ENCODE data around the gene FAM118A. TPM values are rescaled to one million over a fixed set of nuclear protein-coding genes. Genes with fewer than 3 reads are reported as not detected.
"Not testable (repeated sequence)": the region's sequence is repeated elsewhere in the genome, so short reads cannot be mapped to it uniquely, and the experiment has no call there.

FAM118A gene
- total and polyA plus RNA-seq, 2 experiments from 2014 or later, result 227 to 240 TPM

DNA sequence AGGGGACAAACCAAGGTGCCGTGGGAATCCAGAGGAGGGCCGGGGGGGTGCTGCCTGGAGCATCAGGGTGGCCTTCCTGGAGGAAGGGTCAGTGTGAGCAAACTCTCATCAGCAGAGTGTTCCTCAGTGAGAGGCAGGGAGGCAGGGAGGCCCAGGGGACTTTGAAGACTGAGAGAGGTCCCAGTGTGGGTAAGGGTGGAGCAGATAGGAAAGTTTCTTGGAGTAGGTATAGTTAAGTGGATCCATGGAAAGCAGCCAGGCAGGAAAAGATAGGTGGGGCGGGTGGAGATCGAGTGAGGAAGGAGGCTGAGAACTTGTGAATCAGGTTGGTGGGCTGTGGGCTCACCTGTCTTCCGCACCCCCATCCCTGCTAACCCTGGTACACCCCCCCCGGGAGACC is 15.7 kb upstream of the FAM118A start:
- no peaks in the 10 kb centered on the region for H3K36me3 ChIP-seq
- no peaks in the 10 kb centered on the region for H3K4me1 ChIP-seq (ENCODE audit: low read depth)
- TF ChIP-seq, protein P1, sequence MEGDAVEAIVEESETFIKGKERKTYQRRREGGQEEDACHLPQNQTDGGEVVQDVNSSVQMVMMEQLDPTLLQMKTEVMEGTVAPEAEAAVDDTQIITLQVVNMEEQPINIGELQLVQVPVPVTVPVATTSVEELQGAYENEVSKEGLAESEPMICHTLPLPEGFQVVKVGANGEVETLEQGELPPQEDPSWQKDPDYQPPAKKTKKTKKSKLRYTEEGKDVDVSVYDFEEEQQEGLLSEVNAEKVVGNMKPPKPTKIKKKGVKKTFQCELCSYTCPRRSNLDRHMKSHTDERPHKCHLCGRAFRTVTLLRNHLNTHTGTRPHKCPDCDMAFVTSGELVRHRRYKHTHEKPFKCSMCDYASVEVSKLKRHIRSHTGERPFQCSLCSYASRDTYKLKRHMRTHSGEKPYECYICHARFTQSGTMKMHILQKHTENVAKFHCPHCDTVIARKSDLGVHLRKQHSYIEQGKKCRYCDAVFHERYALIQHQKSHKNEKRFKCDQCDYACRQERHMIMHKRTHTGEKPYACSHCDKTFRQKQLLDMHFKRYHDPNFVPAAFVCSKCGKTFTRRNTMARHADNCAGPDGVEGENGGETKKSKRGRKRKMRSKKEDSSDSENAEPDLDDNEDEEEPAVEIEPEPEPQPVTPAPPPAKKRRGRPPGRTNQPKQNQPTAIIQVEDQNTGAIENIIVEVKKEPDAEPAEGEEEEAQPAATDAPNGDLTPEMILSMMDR (IDR thresholded peaks at IDR 0.05; ENCODE audit: low read depth, low read length), result no peak
- no peak for DNase-seq (ENCODE audit: low read depth in 1 of 2, low spot score in 1 of 2)
- H3K27me3 ChIP-seq, result no peaks in the 10 kb centered on the region
- no peak overlapping the region for H3K27ac ChIP-seq
- no peak overlapping the region for H3K4me3 ChIP-seq
- H3K9me3 ChIP-seq (ENCODE audit: low read depth), result no peaks in the 10 kb centered on the region

DNA sequence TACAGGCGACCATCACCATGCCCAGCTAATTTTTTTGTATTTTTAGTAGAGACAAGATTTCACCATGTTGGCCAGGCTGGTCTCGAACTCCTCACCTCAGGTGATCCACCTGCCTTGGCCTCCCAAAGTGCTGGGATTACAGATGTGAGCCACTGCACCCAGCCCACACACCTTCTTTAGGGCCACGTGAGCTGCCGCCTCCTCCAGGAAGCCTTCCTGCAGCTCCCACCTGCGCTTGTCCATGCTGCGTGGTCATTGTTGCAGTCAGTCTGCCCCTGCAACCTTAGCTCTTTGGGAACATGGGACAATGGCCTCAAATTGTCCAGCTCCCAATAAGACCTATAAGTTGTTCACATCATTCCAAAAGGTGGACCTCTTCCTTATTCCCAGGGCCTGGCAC is 14.7 kb upstream of the FAM118A start:
- not testable (repeated sequence) for H3K4me1 ChIP-seq (ENCODE audit: low read depth); H3K27me3 ChIP-seq; DNase-seq (ENCODE audit: low read depth in 1 of 2, low spot score in 1 of 2); H3K27ac ChIP-seq; H3K9me3 ChIP-seq (ENCODE audit: low read depth); H3K4me3 ChIP-seq; H3K36me3 ChIP-seq

- Histone ChIP-seq H3K4me1 (ENCODE audit: low read depth) (no peaks in the 10 kb centered on the region), H3K36me3 (no peaks in the 10 kb centered on the region), H3K27me3 (no peaks in the 10 kb centered on the region), H3K9me3 (ENCODE audit: low read depth) (no peaks in the 10 kb centered on the region), H3K4me3 (no peak overlapping the region), H3K27ac (no peak overlapping the region)
- TF ChIP-seq, protein P1 (IDR thresholded peaks at IDR 0.05; ENCODE audit: low read depth, low read length), result no peak
- DNase-seq (ENCODE audit: low read depth in 1 of 2, low spot score in 1 of 2), result no peak
These were observed 14.2 kb upstream of the FAM118A start for GRCh38 chr22:45295492-45295891.

DNA sequence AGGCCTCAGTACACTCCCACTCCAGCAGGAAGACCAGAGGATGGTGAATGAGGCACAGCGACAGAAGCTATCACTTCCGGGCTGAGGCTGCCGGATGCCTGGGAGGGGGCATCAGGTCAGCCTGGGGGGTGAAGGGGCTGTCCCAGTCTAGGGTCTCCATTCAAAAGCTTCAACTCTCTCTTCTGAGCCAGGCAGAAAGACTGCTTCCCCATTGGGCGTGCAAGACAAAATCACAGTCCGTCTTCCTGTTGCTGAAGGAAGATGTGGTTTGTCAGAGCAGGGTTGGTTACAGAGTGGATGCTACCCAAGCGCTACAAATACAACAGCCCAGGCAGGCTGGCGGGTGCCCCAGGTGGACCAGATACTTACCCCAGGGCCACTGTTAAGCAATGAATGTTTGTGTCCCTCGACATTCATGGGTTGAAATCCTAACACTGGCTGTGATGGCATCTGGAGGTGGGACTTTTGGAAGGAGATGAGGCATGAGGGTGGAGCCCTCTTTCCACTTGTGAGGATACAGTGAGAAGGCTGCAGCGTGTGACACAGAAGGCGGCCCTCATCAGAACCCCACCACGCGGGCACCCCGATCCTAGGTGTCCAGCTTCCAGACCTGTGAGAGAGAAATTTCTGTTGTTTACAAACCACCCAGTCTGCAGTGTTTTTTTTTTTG is 13.0 kb upstream of the FAM118A start:
- no peak for DNase-seq (ENCODE audit: low read depth in 1 of 2, low spot score in 1 of 2)
- no peaks in the 10 kb centered on the region for H3K27me3 ChIP-seq
- H3K27ac ChIP-seq, result no peak overlapping the region
- H3K9me3 ChIP-seq (ENCODE audit: low read depth), result no peaks in the 10 kb centered on the region
- H3K4me3 ChIP-seq, result no peak overlapping the region
- H3K36me3 ChIP-seq, result no peaks in the 10 kb centered on the region
- TF ChIP-seq, protein P1 (IDR thresholded peaks at IDR 0.05; ENCODE audit: low read depth, low read length), result no peak
- H3K4me1 ChIP-seq (ENCODE audit: low read depth), result no peaks in the 10 kb centered on the region

GRCh38 chr22:45298934-45299505 is 10.7 kb upstream of the FAM118A start:
- DNase-seq (ENCODE audit: low read depth in 1 of 2, low spot score in 1 of 2), result no peak

DNA sequence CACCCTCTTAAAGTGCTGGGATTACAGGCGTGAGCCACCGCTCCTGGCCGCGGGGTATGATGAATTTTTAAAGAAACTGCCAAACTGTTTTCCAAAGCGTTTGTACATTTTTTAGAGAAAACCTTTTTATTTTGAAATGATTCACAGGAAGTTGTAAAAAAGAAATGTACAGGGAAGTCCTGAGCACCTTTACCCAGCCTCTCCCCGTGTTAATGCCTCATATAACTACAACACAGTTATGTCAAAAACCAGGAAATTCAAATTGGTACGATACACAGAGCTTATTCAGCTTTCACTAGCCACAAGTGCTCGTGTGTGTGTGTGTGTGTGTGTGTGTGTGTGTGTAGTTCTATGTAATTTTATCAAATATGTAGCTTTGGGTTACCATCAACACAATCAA is 7.0 kb upstream of the FAM118A start:
- no peaks in the 10 kb centered on the region for H3K27me3 ChIP-seq
- H3K27ac ChIP-seq, result no peak overlapping the region
- no peak for DNase-seq (ENCODE audit: low read depth in 1 of 2, low spot score in 1 of 2)
- no peaks in the 10 kb centered on the region for H3K36me3 ChIP-seq
- no peaks in the 10 kb centered on the region for H3K9me3 ChIP-seq (ENCODE audit: low read depth)
- H3K4me3 ChIP-seq, result no peak overlapping the region
- no peaks in the 10 kb centered on the region for H3K4me1 ChIP-seq (ENCODE audit: low read depth)
- TF ChIP-seq, protein P1 (IDR thresholded peaks at IDR 0.05; ENCODE audit: low read depth, low read length), result no peak

More at GRCh38 chr22:45298934-45299505, 10.7 kb upstream of the FAM118A start:
- TF ChIP-seq, protein P1 (IDR thresholded peaks at IDR 0.05; ENCODE audit: low read depth, low read length), result no peak
- Histone ChIP-seq H3K27ac (no peak overlapping the region), H3K4me3 (no peak overlapping the region), H3K4me1 (ENCODE audit: low read depth) (no peaks in the 10 kb centered on the region), H3K27me3 (no peaks in the 10 kb centered on the region), H3K36me3 (no peaks in the 10 kb centered on the region), H3K9me3 (ENCODE audit: low read depth) (no peaks in the 10 kb centered on the region)
